PC-3 (cell line): ENCODE results near the gene MUC6.

ENCODE experiments used
- CTCF ChIP-seq: fragments of 300-600 bp; sonication (generic); conservative IDR thresholded peaks from 2 replicates; pipeline ENCODE4 v1.5.1; 2017; ENCODE audit warnings: antibody characterized with exemption, low read depth, mild to moderate bottlenecking, low read length
- EZH2 ChIP-seq: fragments of 300-600 bp; sonication (generic); IDR thresholded peaks from one replicate; pipeline ENCODE4 v1.6.1; 2017; ENCODE audit warnings: antibody characterized with exemption, mild to moderate bottlenecking, low read length; ENCODE audit not compliant: unreplicated experiment
- EZH2phosphoT487 ChIP-seq: fragments of 300-600 bp; sonication (generic); IDR thresholded peaks from 2 replicates; pipeline ENCODE4 v1.6.1; 2018; ENCODE audit warnings: mild to moderate bottlenecking, antibody characterized with exemption, low read length, borderline replicate concordance

GRCh38 chr11:977830-978720, 58.4 kb downstream of the MUC6 start:
- no peak for TF ChIP-seq CTCF
- no peak for TF ChIP-seq EZH2
- no peak for TF ChIP-seq EZH2phosphoT487
